GM12892 (cell line): ENCODE data around the gene PEPD.

Experiments
- DNase-seq: peaks from one replicate; pipeline ENCODE4 v3.0.0; 2011; ENCODE audit not compliant: insufficient read length
- FAIRE-seq: peaks from 2 replicates; lab custom pipeline; 2011; peaks lifted over from hg19 to GRCh38; lab: Jason Lieb, UNC
- POLR2A ChIP-seq: IDR thresholded peaks from 2 replicates; pipeline ENCODE4 v1.6.1; 2011; ENCODE audit warnings: low read depth, low read length, control low read depth
- POLR2AphosphoS5 ChIP-seq: IDR thresholded peaks from 2 replicates; pipeline ENCODE4 v1.6.1; 2011; ENCODE audit warnings: low read depth, low read length, control low read depth
- TAF1 ChIP-seq: IDR thresholded peaks from 2 replicates; pipeline ENCODE4 v1.6.1; 2011; ENCODE audit warnings: low read depth, mild to moderate bottlenecking, control low read depth, low read length, borderline replicate concordance

PEPD gene

DNA sequence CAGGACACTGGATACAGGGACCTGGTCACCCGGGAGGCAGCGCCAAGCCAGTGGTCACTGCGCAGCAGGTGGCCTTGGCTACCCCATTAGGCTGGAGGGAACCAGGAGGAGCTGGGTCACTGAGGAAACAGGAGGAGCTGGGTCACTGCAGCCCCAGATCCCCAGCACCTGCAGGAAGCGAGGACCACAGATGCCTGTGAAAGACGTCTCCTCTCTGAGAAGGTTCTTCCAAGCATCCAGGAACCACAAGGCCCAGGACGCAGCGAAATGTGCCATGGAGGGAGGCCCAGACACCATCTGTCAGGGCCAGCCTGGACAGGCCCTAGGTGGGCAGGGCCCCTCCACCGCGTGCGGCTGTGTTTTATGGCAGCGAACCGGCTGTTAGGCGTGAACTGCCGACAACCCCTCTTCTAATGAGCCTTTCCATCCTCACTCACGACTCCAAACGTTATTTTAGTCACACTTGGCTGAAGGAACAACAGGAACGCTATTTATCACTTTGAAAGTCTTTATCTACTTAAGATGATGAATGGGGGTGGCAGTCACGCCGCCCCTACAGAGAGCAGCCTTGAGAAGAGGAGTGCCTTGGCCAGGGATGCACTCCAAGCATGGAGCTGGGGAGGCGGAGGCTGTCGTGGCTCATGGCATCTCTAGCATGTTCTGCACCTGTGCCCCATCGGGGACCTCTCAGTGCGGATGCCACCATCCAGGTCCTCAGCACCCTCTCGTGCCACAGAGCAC lies 94.8 kb downstream of the PEPD start:
- FAIRE-seq, result no peak
- no peak for DNase-seq
- TF ChIP-seq POLR2A, result no peak
- TF ChIP-seq POLR2AphosphoS5, result no peak
- TF ChIP-seq TAF1, result no peak

DNA sequence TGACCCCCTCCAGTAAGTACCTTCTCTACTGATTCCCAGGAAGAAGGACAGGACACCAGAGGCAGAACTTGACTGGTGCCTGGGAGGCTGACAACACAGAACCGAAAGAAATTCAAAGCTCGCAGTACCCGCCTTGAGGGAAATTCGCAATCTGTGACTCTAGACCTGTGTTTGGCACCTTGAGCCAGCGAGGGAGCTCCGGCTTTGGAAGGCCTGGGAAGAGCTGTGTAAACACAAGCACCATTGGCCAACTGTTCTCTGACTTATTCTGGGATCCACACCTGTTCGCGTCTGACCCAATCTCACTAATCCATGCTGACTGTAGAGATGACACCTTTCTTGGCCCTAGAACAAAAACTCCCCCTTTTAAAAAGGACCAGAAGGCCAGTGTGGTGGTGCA lies 97.4 kb downstream of the PEPD start:
- FAIRE-seq, result no peak
- no peak for DNase-seq
- no peak for TF ChIP-seq POLR2A
- no peak for TF ChIP-seq POLR2AphosphoS5

GRCh38 chr19:33422369-33423180 lies 99.0 kb downstream of the PEPD start:
- DNase-seq, result no peak
- no peak for FAIRE-seq
- TF ChIP-seq POLR2AphosphoS5, result no peak
- TF ChIP-seq POLR2A, result no peak
- TF ChIP-seq TAF1, result no peak

DNA sequence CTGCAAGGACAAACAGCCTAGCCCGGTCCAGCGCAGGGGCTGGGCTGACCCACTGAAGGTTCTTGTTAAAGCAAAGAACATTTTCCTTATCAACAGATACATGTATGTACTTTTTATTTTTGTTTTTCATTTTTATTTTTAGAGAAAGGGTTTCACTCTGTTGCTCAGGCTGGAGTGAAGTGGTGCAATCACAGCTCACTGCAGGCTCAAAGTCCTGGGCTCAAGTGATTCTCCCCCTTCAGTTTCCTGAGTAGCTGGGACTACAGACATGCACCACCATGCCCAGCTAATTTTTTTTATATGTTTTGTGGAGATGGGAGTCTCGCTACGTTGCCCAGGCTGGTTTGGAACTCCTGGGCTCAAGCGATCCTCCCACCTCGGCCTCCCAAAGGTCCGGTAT lies 100.2 kb downstream of the PEPD start:
- FAIRE-seq (no peak), DNase-seq (no peak)
- no peak for TF ChIP-seq TAF1
- no peak for TF ChIP-seq POLR2A
- no peak for TF ChIP-seq POLR2AphosphoS5

DNA sequence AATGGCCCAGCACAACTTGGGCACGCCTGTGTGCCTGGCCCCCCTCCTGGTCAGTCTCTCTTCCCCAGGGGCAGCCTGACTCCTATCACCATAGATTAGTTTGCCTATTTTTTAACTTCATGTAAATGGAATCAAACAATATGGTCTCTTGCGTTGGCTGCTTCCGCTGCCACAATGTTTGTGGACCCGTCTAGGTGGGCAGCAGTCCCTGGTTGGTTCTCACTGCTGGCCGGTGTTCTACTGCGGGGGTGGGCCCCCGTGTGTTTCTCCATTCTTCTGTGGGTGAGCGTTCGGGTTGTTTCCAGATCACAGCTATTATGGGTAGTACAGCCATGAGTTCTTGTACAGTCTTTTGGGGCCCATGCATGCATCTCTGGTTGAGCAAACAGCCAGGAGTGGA lies 100.8 kb downstream of the PEPD start:
- FAIRE-seq, result no peak
- TF ChIP-seq TAF1 (no peak), POLR2A (no peak)

DNA sequence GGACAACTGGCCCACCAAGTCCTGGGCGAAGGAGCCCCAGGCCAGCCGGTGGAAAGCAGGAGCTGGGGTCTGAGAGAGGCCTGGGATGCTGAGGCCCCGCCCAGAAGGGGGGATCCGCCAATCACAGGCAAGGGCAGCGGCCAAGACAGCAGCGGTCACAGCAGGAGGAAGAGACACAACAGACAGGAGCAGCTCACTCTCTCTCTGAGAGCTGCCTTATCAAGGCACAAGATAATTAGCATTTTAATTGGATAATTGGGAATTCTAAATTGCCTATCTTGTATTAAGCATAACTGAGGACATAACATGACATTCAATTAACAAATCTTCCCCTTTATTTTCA lies 101.8 kb downstream of the PEPD start:
- no peak for FAIRE-seq
- no peak for DNase-seq
- TF ChIP-seq POLR2AphosphoS5 (no peak), POLR2A (no peak), TAF1 (no peak)

More for the DNA sequence above, 100.8 kb downstream of the PEPD start:
- DNase-seq, result no peak

DNA sequence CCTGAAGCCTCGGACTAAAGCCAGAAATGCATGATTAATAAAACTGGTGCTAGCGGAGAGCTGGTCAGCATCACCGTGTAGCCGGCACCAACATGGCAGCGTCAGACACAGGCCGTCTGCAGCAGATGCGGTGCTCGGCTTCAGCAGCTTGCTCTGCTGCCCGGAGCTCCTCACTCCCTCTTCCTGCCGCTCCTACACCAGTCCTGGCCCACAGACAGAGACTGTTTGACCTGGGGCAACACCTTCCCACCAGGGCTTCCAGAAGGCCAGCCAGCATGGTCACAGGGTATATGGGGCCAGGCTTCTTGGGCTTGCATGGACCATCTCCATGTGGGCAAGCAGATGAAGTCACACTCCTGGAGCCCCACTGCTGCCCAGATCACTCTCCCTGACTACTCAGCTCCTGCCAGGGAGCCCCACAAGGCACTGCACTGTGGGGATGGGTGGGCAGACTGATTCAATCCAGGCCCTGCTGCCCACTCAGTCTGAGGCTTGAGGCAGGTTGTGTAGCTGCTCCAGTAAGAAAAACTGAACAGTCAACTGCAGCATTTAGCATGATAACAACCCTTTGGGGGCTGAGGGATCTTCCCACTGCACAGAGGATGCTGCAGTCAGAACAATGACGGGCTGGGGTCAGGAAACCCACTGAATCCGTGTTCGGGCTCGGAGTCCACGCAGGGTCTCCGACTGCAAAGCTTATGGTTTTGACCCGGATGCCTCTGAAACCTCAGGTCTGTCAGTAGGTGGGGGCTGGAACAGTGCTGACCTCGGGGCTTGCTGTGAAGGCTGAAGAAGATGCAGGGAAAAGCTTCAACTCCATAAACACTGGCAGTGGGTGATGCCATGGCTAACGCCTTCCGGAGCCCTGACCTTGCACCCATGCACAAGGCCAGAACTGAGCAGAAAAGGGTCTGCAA lies 102.5 kb downstream of the PEPD start:
- no peak for DNase-seq
- FAIRE-seq, result no peak
- TF ChIP-seq TAF1 (no peak), POLR2A (no peak), POLR2AphosphoS5 (no peak)

DNA sequence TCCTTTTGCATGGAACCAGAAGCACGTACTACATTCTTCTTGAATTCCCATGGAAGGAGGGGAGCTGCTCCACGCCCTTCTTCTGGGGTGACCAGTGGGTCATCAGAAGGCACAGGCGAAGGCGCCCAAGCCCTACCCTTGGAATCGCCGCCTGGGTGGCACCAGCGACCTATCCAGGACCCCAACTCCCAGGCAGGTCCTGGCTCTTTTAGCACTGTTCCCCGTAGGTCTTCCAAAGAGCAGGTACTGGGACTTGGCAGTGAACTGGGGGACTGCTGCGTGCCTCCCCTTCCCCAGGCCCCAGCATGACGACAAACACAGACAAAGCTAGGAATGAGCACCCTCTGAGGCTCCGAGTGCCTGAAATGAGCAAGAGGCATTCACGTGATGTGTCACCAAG lies 103.1 kb downstream of the PEPD start:
- TF ChIP-seq POLR2A (no peak), TAF1 (no peak), POLR2AphosphoS5 (no peak)
- DNase-seq, result no peak
- no peak for FAIRE-seq

DNA sequence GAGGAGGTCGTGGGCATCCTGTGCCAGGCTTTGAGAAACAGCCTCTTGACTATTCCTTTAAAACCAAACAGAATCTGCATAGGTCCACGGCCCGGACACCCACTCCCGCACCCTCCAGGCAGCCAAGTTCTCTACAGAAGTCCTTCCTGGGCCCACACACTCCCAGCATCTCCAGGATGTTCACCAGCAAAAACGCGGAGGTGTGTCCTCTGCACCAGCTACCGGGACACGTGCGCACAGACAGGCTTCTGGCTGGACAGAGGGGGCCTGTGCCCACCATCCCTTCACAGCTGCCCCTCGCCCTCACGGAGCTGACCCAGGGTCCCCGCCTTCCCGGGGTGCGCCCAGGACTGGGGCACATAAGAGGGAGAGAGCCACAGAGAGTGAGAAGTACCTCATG lies 103.8 kb downstream of the PEPD start:
- FAIRE-seq (no peak), DNase-seq (no peak)
- TF ChIP-seq POLR2A (no peak), POLR2AphosphoS5 (no peak), TAF1 (no peak)

DNA sequence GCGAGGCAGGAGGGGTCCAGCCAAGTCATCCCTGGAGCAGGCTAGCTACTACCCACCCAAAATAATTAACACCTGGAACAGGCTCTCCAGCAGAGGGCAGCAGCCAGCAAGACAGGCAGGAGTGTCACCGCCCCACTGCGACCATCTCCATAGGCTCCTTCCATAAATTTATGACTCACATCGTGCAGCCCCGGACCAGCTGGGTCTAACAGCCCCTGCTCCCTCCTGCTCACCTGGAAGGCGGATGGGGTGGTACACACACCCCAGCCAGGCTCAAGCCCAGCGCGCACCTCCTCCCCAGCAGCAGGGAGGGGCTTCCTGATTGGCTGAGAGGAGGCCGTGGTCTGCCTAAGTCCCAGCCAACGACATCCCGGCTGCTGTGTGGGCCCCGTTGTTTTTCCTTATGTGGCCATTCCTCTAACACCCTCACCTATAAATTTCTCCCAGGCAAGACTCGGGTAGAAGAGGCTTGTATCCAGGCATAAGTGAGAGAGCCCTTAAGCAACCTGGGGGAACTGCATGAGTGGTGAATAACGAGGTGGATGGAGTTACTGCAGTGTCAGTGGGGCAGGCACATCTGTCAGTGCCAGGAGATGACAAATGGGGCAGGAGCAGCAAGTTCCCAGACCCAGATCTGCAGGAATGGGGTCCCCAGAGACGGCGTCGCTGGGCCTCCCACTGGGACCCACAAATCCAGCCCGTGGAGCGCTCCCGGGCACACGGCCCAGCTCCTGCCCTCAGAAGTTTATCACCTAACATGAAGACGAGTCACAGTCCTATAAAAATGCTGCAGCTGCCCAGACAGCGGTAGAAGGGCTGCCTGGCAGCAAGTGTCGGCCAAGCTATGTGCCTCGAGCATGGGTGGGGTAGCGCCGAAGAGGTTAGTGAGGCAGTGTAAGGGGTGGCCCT lies 105.0 kb downstream of the PEPD start:
- DNase-seq, result peak; percentile 85
- TF ChIP-seq TAF1 (no peak), POLR2AphosphoS5 (no peak), POLR2A (no peak)

More for the DNA sequence above, 105.0 kb downstream of the PEPD start:
- no peak for FAIRE-seq
